Chondrocyte (in vitro differentiated cells): Measurements from ENCODE around the gene PLA1A. TPM values are rescaled to one million over a fixed set of nuclear protein-coding genes. Genes with fewer than 3 reads are reported as not detected.

Experiments used
- DNase-seq: peaks from one replicate; pipeline ENCODE4 v3.0.0; 2021; ENCODE audit warnings: mixed read lengths, low spot score
- H3K27ac Mint-ChIP-seq: one replicate; pipeline ENCODE4 v1.8.0; 2021; ENCODE audit warnings: mild to moderate bottlenecking, moderate library complexity, mixed read lengths; ENCODE audit not compliant: unreplicated experiment
- H3K27me3 Mint-ChIP-seq: 2 replicates; pipeline ENCODE4 v1.8.0; 2021; ENCODE audit warnings: low read depth, mixed read lengths
- H3K36me3 Mint-ChIP-seq: 2 replicates; pipeline ENCODE4 v1.8.0; 2021; ENCODE audit warnings: low read depth, mixed read lengths
- H3K4me1 Mint-ChIP-seq: 2 replicates; pipeline ENCODE4 v1.8.0; 2021; ENCODE audit warnings: low read depth, mild to moderate bottlenecking, mixed read lengths
- H3K4me3 Mint-ChIP-seq: one replicate; pipeline ENCODE4 v1.8.0; 2021; ENCODE audit warnings: mild to moderate bottlenecking, moderate library complexity, mixed read lengths; ENCODE audit not compliant: unreplicated experiment
- H3K9me3 Mint-ChIP-seq: 2 replicates; pipeline ENCODE4 v1.8.0; 2021; ENCODE audit warnings: low read depth, mixed read lengths
- CTCF ChIP-seq: fragments of 200-600 bp; sonication (generic); IDR thresholded peaks from 2 replicates; pipeline ENCODE4 v1.5.0; 2021; ENCODE audit warnings: antibody characterized with exemption, mild to moderate bottlenecking, moderate library complexity
- total RNA-seq: library from RNA; stranded (reverse); gene quantifications from 3 replicates; pipeline ENCODE4 v1.2.1, GENCODE V29; 2021

The PLA1A gene
- total RNA-seq, 1 donor from 2014 or later = 0.55 TPM

GRCh38 chr3:119626196-119626595 is 28.5 kb downstream of the PLA1A start:
- no peak overlapping the region for H3K27ac Mint-ChIP-seq
- no peaks in the 10 kb centered on the region for H3K27me3 Mint-ChIP-seq
- TF ChIP-seq CTCF = no peak

GRCh38 chr3:119627461-119627860 is 29.8 kb downstream of the PLA1A start:
- H3K27me3 Mint-ChIP-seq = no peaks in the 10 kb centered on the region
- peaks cover 64% of the 10 kb centered on the region for H3K4me1 Mint-ChIP-seq
- DNase-seq = no peak
- H3K27ac Mint-ChIP-seq = peak overlapping the region; percentile 49
- no peak for TF ChIP-seq CTCF
- peaks cover 2% of the 10 kb centered on the region for H3K36me3 Mint-ChIP-seq
- H3K9me3 Mint-ChIP-seq = no peaks in the 10 kb centered on the region
- H3K4me3 Mint-ChIP-seq = no peak overlapping the region

More at GRCh38 chr3:119626196-119626595, 28.5 kb downstream of the PLA1A start:
- no peak for DNase-seq
- H3K9me3 Mint-ChIP-seq = no peaks in the 10 kb centered on the region
- H3K36me3 Mint-ChIP-seq = peaks cover 2% of the 10 kb centered on the region
- H3K4me3 Mint-ChIP-seq = no peak overlapping the region
- peaks cover 51% of the 10 kb centered on the region for H3K4me1 Mint-ChIP-seq

DNA sequence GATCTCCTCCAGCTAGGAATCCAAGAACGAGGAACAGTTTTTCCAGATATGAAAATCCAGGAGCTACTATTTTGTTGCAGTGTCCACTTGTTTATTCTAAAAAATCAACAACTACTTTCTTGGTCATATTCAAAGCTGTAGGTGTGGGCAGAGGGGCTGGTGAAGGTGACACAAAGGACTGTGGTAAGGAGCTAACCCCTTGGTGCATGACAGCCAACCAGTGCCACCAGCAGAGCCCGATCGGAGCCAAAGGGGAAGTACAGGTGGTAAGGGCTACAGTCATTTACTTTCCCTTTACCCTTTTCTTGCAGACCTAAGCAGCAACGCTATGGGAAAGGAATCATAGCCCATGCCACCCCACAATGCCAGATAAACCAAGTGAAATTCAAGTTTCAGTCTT is 30.7 kb downstream of the PLA1A start:
- Mint-ChIP-seq H3K4me1 (peaks cover 65% of the 10 kb centered on the region), H3K9me3 (no peaks in the 10 kb centered on the region), H3K4me3 (no peak overlapping the region), H3K36me3 (peaks cover 2% of the 10 kb centered on the region), H3K27me3 (no peaks in the 10 kb centered on the region), H3K27ac (peak overlapping the region; percentile 49)
- TF ChIP-seq CTCF = no peak
- no peak for DNase-seq

- Mint-ChIP-seq H3K4me1 (peaks cover 65% of the 10 kb centered on the region), H3K36me3 (peaks cover 2% of the 10 kb centered on the region), H3K9me3 (no peaks in the 10 kb centered on the region), H3K27me3 (no peaks in the 10 kb centered on the region), H3K4me3 (no peak overlapping the region), H3K27ac (peak overlapping the region; percentile 91)
- no peak for TF ChIP-seq CTCF
- no peak for DNase-seq
Measured at GRCh38 chr3:119628816-119629445, 31.2 kb downstream of the PLA1A start.

GRCh38 chr3:119630128-119630879 is 32.6 kb downstream of the PLA1A start:
- Mint-ChIP-seq H3K4me1 (peaks cover 65% of the 10 kb centered on the region), H3K9me3 (no peaks in the 10 kb centered on the region), H3K4me3 (no peak overlapping the region), H3K36me3 (peaks cover 2% of the 10 kb centered on the region), H3K27ac (peak overlapping the region; percentile 49), H3K27me3 (no peaks in the 10 kb centered on the region)
- no peak for TF ChIP-seq CTCF
- DNase-seq = no peak
